AG04449 (cell line): Measurements from ENCODE around the gene XPNPEP2.

Experiments used
- CTCF ChIA-PET: fragments of 350-600 bp; formaldehyde crosslinking; extraction: SDS; loops from one replicate; lab custom pipeline; 2021; ENCODE audit warnings: antibody characterized with exemption; lab: Yijun Ruan, JAX
- POLR2A ChIA-PET: fragments of 400-600, 350-600 bp; formaldehyde crosslinking; extraction: SDS; loops from one replicate; lab custom pipeline; 2020; ENCODE audit warnings: antibody characterized with exemption, inconsistent platforms; lab: Yijun Ruan, JAX
- DNase-seq: peaks from one replicate; pipeline ENCODE4 v3.0.0-alpha.2; 2010; ENCODE audit warnings: low read depth, low spot score
- H3K4me3 ChIP-seq: 2 replicates; pipeline ENCODE4 v1.5.1; 2011; ENCODE audit warnings: low read depth, mild to moderate bottlenecking, control low read depth, low read length
- TF ChIP-seq, protein P1 (sequence below): IDR thresholded peaks from one replicate; pipeline ENCODE4 v1.5.1; 2011; ENCODE audit warnings: mild to moderate bottlenecking, moderate library complexity, low read length, control low read depth, inconsistent platforms; ENCODE audit not compliant: insufficient read depth; ENCODE audit errors: missing control alignments

XPNPEP2 gene

DNA sequence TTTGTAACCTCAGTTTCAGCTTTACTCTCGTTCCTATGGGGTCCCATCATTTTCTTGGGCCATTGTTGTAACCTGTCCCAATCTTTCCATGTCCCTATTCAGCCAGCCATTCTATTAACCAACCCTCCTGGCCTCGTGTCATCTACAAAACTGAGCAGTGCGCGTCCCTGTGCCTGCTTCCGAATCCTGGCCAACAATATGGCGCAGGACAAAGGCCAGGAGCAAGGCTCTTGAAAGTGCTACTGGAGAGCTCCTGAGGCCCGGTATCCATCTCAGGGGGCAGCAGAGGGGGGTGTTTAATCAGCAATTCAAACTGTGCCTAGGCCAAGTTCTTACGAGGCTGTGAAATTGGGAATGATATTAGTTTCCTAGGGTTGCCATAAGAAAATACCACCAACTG is 42.8 kb upstream of the XPNPEP2 start:
- TF ChIP-seq, protein P1, sequence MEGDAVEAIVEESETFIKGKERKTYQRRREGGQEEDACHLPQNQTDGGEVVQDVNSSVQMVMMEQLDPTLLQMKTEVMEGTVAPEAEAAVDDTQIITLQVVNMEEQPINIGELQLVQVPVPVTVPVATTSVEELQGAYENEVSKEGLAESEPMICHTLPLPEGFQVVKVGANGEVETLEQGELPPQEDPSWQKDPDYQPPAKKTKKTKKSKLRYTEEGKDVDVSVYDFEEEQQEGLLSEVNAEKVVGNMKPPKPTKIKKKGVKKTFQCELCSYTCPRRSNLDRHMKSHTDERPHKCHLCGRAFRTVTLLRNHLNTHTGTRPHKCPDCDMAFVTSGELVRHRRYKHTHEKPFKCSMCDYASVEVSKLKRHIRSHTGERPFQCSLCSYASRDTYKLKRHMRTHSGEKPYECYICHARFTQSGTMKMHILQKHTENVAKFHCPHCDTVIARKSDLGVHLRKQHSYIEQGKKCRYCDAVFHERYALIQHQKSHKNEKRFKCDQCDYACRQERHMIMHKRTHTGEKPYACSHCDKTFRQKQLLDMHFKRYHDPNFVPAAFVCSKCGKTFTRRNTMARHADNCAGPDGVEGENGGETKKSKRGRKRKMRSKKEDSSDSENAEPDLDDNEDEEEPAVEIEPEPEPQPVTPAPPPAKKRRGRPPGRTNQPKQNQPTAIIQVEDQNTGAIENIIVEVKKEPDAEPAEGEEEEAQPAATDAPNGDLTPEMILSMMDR = no peak
- CTCF ChIA-PET = interaction anchor here (0.9 kb wide), 2 partner anchors 31 to 58 kb away, joined by 3 read pairs; no protein-coding TSS in a partner anchor
- H3K4me3 ChIP-seq = no peak overlapping the region

DNA sequence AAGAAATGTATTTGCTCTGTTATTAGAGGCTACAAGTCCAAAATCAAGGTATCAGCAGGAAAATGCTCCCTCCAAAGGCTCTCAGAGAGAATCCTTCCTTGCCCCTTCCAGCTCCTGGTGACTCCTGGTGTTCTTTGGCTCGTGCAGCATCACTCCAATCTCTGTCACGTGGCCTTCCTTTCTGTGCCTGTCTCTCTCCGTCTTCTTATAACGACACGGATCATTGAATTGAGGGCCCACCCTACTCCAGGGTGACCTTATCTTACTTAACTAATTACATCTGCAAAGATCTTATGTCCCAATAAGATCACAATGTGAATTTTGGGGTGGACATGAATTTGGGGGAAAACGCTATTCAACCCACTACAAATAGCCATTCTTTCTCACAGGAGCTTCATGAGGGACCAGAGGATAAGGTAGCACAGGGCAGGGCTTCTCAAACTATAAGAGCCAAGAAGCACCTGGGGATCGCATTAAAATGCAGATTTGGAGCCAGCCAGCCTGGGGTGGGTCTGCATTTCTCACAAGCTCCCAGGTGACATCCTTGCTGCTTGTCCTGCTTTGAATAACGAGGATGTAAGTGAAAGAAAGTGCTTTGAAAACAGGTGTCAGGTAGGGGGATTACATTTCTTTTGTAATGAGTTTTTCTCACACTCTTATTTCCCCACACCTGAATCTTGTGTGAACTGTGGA is 42.2 kb upstream of the XPNPEP2 start:
- POLR2A ChIA-PET = no interaction called here
- H3K4me3 ChIP-seq = no peak overlapping the region
- TF ChIP-seq, protein P1 = no peak
- CTCF ChIA-PET = interaction anchor here (0.7 kb wide), 1 partner anchor 59 kb away, joined by 3 read pairs; no protein-coding TSS in a partner anchor
- no peak for DNase-seq

More for the DNA sequence above, 42.8 kb upstream of the XPNPEP2 start:
- DNase-seq = no peak
- POLR2A ChIA-PET = no interaction called here

DNA sequence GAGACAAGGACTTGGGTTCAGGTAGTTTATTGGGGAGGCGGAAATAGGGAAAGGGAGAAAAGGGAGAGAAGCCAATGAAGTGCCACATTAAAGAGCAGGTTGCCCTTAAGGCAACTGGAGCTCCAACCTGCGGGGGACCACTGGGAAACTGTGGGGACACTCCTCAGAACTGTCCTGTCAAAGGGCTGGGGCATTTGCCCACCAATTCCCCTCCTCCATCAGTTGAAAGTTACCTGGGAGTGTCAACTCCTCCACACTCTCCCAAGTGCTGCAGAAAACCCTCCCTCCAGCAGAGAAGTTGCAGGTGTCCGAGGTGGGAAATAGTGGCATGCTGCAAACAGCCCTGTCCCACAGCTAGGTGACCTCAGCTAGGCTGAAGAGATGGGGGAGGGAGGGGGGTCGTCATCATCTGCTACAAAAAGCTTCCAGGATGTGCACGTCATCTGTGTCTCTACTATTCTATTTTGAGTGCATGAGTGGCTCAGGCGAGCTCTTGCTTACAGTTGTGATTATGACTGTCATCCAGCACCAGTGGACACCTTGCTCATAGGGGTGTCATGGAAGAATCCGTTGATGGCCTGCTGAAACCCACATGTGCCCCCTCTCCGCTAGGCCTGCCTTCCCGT is 41.5 kb upstream of the XPNPEP2 start:
- CTCF ChIA-PET = interaction anchor here (0.7 kb wide), 1 partner anchor 60 kb away, joined by 3 read pairs; no protein-coding TSS in a partner anchor
- POLR2A ChIA-PET = no interaction called here
- TF ChIP-seq, protein P1 = no peak
- H3K4me3 ChIP-seq = no peak overlapping the region
- no peak for DNase-seq

DNA sequence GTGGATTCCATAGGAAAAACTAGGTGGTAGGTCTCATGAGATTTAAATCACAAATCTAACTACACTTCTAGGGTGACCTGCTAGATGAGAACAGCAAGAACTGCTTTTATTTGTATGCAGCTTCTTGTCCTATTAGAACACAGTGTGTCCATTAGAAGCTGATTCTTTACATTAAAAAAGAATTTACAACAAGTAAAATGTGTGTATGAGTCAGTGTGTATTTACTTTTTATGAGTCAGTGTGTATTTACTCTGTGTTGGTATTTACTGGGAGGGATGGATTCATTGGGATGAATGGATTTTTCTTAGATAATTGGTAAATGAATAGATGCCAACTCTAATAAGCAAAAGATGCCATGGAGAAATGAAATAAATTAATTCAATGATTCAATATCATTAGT is 40.6 kb upstream of the XPNPEP2 start:
- no peak for DNase-seq
- POLR2A ChIA-PET = no interaction called here
- H3K4me3 ChIP-seq = no peak overlapping the region
- TF ChIP-seq, protein P1 = no peak
- CTCF ChIA-PET = no interaction called here

DNA sequence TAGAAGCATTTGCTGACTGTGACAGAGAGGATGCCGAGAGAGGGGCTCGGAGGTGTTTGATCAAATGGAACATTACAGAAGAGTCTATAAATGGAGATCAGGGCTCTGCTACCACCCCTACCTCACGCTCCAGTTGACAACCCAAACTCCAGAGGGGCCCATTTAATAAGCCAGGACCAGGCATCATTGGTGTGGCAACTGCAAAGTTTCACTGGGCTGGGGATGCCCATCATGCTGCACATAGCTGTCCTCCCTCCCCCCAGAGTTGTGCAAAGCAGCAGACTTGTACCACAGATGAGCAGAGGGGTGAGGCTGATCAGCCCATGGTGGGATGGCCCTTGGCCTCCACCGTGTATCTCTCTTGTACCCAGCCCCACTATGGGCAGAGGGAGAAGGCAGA is 38.2 kb upstream of the XPNPEP2 start:
- H3K4me3 ChIP-seq = no peak overlapping the region
- POLR2A ChIA-PET = no interaction called here
- no peak for DNase-seq
- CTCF ChIA-PET = no interaction called here
- TF ChIP-seq, protein P1 = no peak

DNA sequence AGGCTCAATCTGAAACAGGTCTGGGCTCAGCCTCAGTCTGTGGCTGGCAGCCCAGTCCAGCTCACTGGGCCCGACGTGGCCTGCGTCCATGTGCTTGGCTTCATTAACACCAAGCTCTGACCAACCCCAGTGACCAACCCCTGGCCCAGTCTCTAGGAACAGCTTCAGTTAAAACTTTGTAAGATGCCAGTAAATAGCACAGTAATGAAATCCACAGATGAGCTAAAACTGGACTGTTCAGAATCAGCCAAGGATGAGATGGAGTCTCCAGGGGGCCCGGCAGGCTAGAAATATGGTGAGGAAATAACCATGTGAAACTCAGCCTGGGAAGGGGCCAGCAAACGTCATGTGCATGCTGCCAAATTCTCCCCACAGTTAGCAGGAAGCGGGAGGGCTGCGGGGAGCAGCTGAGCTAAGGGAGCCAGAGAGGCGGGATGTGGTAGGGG is 37.1 kb upstream of the XPNPEP2 start:
- ChIA-PET POLR2A (no interaction called here), CTCF (no interaction called here)

More for the DNA sequence above, 37.1 kb upstream of the XPNPEP2 start:
- TF ChIP-seq, protein P1 = no peak
- no peak overlapping the region for H3K4me3 ChIP-seq
- DNase-seq = no peak
